Astrocyte of the spinal cord (primary cell): ENCODE results near the gene SLC9A4.

Source experiments
- DNase-seq: peaks from one replicate; pipeline ENCODE4 v3.0.0; 2011; ENCODE audit warnings: low read depth, low spot score
- H3K4me3 ChIP-seq: 2 replicates; pipeline ENCODE4 v1.5.1; 2011; ENCODE audit warnings: low read depth, mild to moderate bottlenecking, low read length, moderate library complexity
- in situ Hi-C: cut with HindIII; loops from 2 replicates; pipeline ENCODE4 v1.10.0; 2017; ENCODE audit warnings: low sequenced_read_pairs
- TF ChIP-seq, protein P1 (sequence below): IDR thresholded peaks from 2 replicates; pipeline ENCODE4 v1.5.1; 2012; ENCODE audit warnings: low read depth, mild to moderate bottlenecking, low read length, inconsistent platforms

Gene SLC9A4

DNA sequence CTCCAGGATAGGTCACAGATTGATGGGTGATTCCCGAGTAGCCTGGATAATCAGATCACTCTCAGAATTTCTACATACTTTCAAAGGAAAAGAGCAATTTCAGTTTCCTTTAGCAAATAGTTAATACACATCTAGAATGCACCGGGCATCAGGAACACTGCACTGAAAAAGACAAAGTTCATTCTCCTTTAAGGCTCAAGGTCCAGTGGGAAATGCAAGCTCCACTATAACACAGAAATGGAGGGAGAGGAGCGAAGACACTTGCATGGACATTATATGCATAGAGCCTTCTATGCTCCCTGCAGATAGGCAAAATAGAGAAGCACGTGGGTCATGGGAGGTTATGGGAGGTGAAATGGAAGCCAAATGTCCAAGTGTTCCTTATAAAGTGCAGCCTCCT lies 49.1 kb downstream of the SLC9A4 start:
- no peak overlapping the region for H3K4me3 ChIP-seq
- in situ Hi-C loops, result no loop called here
- TF ChIP-seq, protein P1, sequence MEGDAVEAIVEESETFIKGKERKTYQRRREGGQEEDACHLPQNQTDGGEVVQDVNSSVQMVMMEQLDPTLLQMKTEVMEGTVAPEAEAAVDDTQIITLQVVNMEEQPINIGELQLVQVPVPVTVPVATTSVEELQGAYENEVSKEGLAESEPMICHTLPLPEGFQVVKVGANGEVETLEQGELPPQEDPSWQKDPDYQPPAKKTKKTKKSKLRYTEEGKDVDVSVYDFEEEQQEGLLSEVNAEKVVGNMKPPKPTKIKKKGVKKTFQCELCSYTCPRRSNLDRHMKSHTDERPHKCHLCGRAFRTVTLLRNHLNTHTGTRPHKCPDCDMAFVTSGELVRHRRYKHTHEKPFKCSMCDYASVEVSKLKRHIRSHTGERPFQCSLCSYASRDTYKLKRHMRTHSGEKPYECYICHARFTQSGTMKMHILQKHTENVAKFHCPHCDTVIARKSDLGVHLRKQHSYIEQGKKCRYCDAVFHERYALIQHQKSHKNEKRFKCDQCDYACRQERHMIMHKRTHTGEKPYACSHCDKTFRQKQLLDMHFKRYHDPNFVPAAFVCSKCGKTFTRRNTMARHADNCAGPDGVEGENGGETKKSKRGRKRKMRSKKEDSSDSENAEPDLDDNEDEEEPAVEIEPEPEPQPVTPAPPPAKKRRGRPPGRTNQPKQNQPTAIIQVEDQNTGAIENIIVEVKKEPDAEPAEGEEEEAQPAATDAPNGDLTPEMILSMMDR, result no peak
- no peak for DNase-seq

DNA sequence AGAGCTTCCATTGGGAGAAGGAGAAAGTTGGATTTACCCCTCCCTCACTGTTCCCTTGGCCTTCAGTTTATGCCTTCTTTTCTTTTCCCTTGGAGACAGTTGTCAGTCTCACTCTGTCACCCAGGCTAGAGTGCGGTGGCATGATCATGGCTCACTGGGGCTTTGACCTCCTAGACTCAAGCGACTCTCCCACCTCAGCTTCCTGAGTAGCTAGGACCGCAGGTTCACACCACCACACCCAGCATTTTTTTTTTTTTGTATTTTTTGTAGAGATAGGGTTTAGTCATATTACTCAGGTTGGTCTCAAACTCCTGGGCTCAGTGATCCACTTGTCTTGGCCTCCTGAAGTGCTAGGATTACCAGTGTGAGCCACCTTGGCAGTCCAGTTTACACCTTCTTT lies 49.9 kb downstream of the SLC9A4 start:
- in situ Hi-C loops, result no loop called here
- no peak for DNase-seq
- no peak overlapping the region for H3K4me3 ChIP-seq
- TF ChIP-seq, protein P1, result no peak

DNA sequence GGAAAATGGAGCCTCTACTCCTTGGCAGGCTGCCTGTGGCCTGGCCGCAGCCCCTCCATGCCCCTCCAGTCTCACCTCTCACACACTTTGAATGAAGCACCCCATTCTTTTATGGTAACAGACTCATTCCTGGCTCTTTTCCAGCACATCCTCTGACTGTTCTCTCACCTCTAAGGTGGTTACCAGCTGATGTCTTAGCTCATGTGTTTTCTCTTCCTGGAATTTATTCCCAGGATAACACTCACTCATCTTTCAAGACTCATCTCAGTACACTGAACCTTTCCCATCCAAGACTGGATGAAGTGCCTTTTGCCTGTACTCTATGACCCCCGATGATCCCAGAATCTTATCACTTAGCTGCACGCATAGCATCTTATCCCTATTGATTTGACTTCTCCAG lies 50.6 kb downstream of the SLC9A4 start:
- no peak for DNase-seq
- TF ChIP-seq, protein P1, result no peak
- H3K4me3 ChIP-seq, result no peak overlapping the region
- in situ Hi-C loops, result no loop called here

DNA sequence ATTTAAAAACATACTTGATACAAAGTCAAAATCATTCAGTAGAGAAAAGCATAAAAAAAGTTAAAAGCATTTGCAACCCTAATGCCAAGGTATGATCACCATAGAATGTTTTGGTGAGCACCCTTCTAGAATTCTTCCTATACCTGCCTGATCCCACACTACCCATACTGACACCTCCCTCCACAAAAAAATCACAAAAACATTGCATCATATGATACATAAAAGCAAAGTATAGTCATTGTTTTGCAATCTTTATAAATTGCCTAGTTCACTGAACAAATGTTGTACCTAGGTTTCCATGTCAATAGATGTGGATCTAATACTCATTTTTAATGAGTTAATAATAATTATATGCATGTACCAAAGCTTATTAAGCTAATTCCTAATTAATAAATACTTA lies 54.1 kb downstream of the SLC9A4 start:
- TF ChIP-seq, protein P1, result no peak
- in situ Hi-C loops, result no loop called here
- H3K4me3 ChIP-seq, result no peak overlapping the region
- DNase-seq, result no peak

DNA sequence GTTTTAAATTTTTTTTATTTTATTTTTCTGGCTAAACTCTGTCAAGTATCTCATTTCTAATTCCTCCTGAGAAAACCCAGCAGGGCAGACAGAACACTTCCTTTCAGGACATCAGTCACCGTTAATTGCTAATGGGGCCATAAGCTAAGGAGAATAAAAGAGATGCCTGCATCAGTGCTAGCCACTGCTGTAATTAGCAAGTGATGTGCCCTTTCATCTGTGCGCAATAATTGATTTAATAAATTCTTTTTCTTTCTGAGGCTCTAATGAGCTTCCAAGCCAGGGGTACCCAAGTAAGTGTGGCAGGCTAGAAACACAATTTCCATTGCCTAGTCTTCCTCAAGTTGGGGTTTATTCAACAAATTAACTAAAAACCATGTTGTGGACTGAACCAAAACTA lies 65.5 kb downstream of the SLC9A4 start:
- in situ Hi-C loops, result no loop called here
- no peak for DNase-seq
- no peak overlapping the region for H3K4me3 ChIP-seq
- TF ChIP-seq, protein P1, result no peak

DNA sequence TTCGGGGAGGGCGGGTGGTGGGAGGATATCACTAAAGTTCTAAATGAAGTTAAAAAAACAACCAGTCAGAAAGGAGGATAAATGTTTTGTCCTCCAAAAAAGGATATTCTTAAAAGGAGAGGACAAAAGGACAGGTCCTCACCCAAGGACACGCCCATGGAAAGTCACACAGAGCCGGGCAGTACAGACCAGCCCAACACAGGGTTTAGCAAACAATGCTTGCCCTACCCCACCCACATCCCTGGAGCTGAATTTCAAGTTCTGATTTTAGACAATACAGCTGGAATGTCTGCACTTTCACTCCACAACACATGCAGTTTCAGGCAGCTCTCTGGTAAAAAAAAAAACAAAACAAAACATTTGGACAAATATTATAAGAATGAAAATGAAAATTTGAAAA lies 67.9 kb downstream of the SLC9A4 start:
- no peak for DNase-seq
- TF ChIP-seq, protein P1, result no peak
- H3K4me3 ChIP-seq, result no peak overlapping the region
- in situ Hi-C loops, result no loop called here

DNA sequence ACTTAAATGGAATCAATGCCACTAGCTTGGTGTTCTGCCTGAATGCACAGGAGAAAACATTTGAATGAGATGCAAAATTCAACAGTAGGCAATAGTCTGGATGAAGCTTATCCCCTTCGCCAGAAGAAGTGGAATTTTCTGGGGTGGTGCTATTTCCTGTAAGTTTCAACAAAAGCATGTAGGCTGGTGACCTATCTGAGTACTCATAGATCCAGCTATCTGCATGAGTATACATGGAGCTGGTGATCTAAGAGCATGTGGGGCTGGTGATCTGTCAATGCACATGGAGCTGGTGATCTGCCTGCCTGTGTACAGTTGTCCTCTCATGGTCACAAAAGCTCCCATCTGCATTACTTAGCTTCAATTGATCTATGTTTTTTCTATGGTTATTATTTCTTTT lies 71.2 kb downstream of the SLC9A4 start:
- in situ Hi-C loops, result no loop called here
- H3K4me3 ChIP-seq, result no peak overlapping the region
- TF ChIP-seq, protein P1, result no peak
- no peak for DNase-seq
